Esophagus squamous epithelium (tissue), 4 donors: ENCODE data around the gene CTDNEP1.

ENCODE experiments used
- CTCF ChIP-seq, 6 experiments: fragments of 450-650 bp in 4 of 6; fragments of 200-600 bp in 2 of 6; sonication (generic) in 2 of 6; IDR thresholded peaks; one replicate each; pipeline ENCODE4 v1.5.1; 2016 to 2019; ENCODE audit warnings: antibody characterized with exemption in 6 of 6, mild to moderate bottlenecking in 4 of 6, moderate library complexity in 4 of 6
- POLR2A ChIP-seq, 4 donors: fragments of 450-650 bp; IDR thresholded peaks; one replicate each; pipeline ENCODE4 v1.6.1; 2017; ENCODE audit warnings: antibody characterized with exemption in 4 of 4, mild to moderate bottlenecking in 4 of 4, moderate library complexity in 3 of 4

GRCh38 chr17:7236808-7237207 lies 14.7 kb downstream of the CTDNEP1 start:
- TF ChIP-seq POLR2A (IDR thresholded peaks at IDR 0.05) = no peak
- no peak for TF ChIP-seq CTCF (IDR thresholded peaks at IDR 0.05)
